ENCODE measurements around the gene GPR132. TPM values are rescaled to one million over a fixed set of nuclear protein-coding genes. Genes with fewer than 3 reads are reported as not detected.
A peak's percentile ranks its signal among the peaks of the same experiment; 100 is the strongest.

GPR132 gene
- total RNA-seq, 3 donors from 2014 or later, result 1.3 to 2.9 (median 1.8) TPM

DNA sequence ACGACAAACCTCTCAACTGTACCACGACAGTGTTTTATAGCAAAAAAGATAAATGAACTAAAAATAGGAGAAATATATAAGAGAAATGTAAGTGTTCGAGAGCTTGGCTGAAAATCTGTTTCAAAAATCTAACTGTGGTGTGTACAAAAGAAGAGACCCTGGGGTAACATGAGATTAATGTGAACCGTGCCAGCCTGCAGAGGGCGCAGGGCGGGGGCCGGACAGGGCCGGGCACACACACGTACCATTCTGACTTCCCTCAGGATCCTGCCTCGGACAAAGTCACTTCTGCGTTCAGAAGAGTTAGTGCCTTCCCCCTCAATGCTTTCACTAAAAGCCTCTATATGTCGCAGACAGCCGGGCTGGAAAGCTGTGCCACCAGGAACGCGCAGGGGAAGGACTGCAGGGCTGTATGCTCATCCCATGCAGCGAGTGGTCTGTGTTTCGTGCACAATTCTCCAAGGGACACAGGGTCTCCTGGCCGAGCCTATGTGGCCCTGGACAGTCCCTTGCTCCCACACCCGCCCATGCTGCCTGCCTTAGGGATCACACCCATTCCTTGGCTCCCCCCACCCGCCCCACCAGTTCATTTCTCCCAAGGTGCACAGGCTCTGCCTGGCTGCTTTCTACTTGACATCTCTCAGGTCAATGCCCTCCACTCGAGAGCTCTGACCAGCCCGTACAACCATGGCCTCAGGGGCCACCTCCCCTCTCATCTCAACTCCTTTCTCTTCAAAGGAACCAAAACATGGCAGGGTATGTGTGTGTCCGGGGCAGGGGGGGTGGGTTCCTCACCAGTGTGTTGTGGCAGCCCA lies 52.9 kb downstream of the GPR132 start:
- intact Hi-C loops (cut with DNase I; ENCODE audit: low total_unique reads), result no loop called here
- Histone ChIP-seq H3K4me1 (peaks cover 0 to 7% of the 10 kb centered on the region in 2 donors), H3K36me3 (no peaks in the 10 kb centered on the region), H3K4me3 (no peak overlapping the region), H3K27me3 (no peaks in the 10 kb centered on the region), H3K9me3 (no peaks in the 10 kb centered on the region), H3K27ac (no peak overlapping the region)
- TF ChIP-seq POLR2A (IDR thresholded peaks at IDR 0.05) (no peak), POLR2AphosphoS5 (IDR thresholded peaks at IDR 0.05) (no peak)
- TF ChIP-seq, protein P1, sequence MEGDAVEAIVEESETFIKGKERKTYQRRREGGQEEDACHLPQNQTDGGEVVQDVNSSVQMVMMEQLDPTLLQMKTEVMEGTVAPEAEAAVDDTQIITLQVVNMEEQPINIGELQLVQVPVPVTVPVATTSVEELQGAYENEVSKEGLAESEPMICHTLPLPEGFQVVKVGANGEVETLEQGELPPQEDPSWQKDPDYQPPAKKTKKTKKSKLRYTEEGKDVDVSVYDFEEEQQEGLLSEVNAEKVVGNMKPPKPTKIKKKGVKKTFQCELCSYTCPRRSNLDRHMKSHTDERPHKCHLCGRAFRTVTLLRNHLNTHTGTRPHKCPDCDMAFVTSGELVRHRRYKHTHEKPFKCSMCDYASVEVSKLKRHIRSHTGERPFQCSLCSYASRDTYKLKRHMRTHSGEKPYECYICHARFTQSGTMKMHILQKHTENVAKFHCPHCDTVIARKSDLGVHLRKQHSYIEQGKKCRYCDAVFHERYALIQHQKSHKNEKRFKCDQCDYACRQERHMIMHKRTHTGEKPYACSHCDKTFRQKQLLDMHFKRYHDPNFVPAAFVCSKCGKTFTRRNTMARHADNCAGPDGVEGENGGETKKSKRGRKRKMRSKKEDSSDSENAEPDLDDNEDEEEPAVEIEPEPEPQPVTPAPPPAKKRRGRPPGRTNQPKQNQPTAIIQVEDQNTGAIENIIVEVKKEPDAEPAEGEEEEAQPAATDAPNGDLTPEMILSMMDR (IDR thresholded peaks at IDR 0.05), result peak in 1 of 3 donors; percentile 47
- DNase-seq (ENCODE audit: low spot score in 2 of 2), result no peak

DNA sequence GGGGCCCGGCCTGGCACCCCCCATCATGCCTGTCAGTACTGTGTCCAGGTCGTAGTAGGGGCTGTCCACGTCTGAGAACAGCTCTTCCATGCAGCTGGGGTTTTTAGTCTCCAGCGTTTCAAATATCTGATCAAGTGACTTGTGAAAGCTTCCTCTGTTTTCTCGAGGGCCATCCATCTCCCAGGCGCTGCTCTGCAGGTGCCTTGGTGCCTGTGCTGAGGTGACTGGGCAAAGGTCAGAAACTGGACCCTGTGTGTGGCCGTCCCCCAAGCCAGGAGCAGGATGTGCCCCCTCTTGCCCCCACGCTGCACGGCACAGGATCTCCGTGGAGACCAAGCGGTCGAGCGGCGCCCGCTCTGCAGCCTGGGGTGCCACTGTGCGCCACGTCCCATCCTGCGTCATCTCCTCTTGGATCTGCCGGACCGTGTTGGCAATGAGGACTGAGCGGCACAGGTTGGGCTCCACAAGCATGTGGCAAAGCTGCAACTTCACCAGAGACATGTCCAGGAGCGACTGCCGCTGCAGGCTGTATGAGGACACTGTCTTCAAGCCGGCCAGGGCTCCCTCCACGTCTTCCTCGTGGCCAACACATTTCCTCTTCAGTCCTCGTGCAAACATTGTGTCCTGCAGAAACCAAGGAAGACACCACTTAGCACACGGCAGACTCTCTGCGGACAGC lies 53.8 kb downstream of the GPR132 start:
- DNase-seq (ENCODE audit: low spot score in 2 of 2), result no peak
- Histone ChIP-seq H3K9me3 (no peaks in the 10 kb centered on the region), H3K27ac (no peak overlapping the region), H3K27me3 (no peaks in the 10 kb centered on the region), H3K36me3 (no peaks in the 10 kb centered on the region), H3K4me3 (no peak overlapping the region), H3K4me1 (peaks cover 0 to 7% of the 10 kb centered on the region in 2 donors)
- no peak for TF ChIP-seq POLR2AphosphoS5 (IDR thresholded peaks at IDR 0.05)
- intact Hi-C loops (cut with DNase I; ENCODE audit: low total_unique reads), result no loop called here

DNA sequence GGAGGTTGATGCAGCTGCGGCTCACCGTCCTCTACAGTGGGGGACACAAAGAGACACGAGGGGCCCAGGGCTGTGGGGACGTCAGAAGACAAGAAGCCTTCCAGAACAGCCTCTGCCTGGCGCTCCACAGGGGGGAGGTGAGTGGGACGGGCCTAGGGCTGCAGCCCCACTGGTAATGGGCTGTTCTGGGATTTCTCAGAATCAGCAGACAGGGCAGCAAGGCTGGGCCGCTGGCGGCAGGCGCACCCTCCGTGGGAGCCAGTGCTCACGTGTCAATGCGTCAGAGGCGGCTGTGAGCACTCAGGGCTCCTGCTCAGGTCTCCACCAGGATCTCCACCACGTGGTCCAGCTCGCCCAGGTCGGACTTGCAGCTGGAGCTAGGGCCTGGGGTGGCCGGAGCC lies 54.3 kb downstream of the GPR132 start:
- Histone ChIP-seq H3K36me3 (no peaks in the 10 kb centered on the region), H3K27ac (no peak overlapping the region), H3K9me3 (no peaks in the 10 kb centered on the region), H3K27me3 (no peaks in the 10 kb centered on the region), H3K4me1 (peaks cover 0 to 7% of the 10 kb centered on the region in 2 donors), H3K4me3 (no peak overlapping the region)
- no peak for TF ChIP-seq POLR2A (IDR thresholded peaks at IDR 0.05)
- TF ChIP-seq POLR2AphosphoS5 (IDR thresholded peaks at IDR 0.05), result no peak
- TF ChIP-seq, protein P1 (IDR thresholded peaks at IDR 0.05), result no peak
- intact Hi-C loops (cut with DNase I; ENCODE audit: low total_unique reads), result no loop called here
- no peak for DNase-seq (ENCODE audit: low spot score in 2 of 2)

DNA sequence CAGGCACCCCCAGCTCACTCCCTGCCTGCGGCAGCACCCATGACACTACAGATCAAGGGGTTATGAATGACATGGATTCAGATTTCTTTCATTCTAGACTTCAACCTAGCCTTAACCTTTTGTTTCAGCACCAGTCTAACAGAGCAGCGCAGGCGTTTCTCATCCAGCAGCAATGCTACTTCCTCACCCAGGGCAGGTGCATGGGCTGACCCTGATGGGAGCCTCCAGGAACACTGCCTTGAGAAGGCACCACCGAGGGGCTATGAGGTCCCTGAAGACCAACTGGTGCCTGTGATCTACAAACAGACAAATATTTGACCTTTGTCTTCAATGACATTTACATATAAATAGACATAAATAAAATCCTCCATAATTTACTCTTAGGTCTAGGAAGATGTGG lies 55.1 kb downstream of the GPR132 start:
- Histone ChIP-seq H3K27ac (no peak overlapping the region), H3K4me1 (peaks cover 0 to 7% of the 10 kb centered on the region in 2 donors), H3K36me3 (no peaks in the 10 kb centered on the region), H3K4me3 (no peak overlapping the region), H3K27me3 (no peaks in the 10 kb centered on the region), H3K9me3 (no peaks in the 10 kb centered on the region)
- intact Hi-C loops (cut with DNase I; ENCODE audit: low total_unique reads), result no loop called here
- DNase-seq (ENCODE audit: low spot score in 2 of 2), result no peak
- TF ChIP-seq, protein P1 (IDR thresholded peaks at IDR 0.05), result no peak
- no peak for TF ChIP-seq POLR2AphosphoS5 (IDR thresholded peaks at IDR 0.05)
- TF ChIP-seq POLR2A (IDR thresholded peaks at IDR 0.05), result no peak

DNA sequence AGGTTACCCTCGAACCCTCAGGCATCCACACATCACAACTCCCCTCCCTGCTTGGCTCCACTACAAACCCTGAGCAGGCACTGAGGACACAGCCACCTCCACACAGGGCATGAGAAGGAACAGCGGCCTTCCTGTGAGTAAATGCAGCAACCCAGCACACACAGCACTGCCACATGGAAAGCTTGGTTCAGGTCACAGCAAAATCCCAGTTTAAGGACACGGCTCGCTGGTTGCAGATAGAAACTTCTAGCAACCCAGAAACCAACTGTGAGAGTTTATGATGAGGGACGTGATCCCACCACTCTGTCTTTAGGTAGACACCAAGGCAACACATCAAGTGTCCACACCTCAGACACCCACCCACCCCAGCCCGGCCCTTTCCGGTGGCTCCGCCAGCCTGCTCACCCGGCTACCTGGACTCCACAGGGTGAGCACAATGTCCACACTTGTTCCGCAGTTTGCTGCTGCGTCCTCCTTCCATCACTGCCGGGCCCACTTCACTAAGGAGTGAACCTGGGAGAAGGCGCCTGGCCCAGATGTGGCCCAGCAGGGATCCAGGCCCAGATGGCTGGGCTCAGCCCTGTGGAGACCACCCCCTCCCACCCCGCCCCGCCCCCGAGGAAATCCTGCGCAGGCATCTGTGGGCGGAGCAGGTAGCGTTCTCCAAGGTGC lies 57.5 kb downstream of the GPR132 start:
- H3K27me3 ChIP-seq, result no peaks in the 10 kb centered on the region
- no peak overlapping the region for H3K27ac ChIP-seq
- DNase-seq (ENCODE audit: low spot score in 2 of 2), result no peak
- H3K4me1 ChIP-seq, result peaks cover 0 to 2% of the 10 kb centered on the region in 2 donors
- H3K4me3 ChIP-seq, result no peak overlapping the region
- intact Hi-C loops (cut with DNase I; ENCODE audit: low total_unique reads), result no loop called here
- no peak for TF ChIP-seq POLR2AphosphoS5 (IDR thresholded peaks at IDR 0.05)
- TF ChIP-seq, protein P1 (IDR thresholded peaks at IDR 0.05), result no peak
- H3K36me3 ChIP-seq, result no peaks in the 10 kb centered on the region
- no peaks in the 10 kb centered on the region for H3K9me3 ChIP-seq

Data from breast epithelium (tissue), 4 donors.